ENCODE measurements around the gene UBTF.

DNA sequence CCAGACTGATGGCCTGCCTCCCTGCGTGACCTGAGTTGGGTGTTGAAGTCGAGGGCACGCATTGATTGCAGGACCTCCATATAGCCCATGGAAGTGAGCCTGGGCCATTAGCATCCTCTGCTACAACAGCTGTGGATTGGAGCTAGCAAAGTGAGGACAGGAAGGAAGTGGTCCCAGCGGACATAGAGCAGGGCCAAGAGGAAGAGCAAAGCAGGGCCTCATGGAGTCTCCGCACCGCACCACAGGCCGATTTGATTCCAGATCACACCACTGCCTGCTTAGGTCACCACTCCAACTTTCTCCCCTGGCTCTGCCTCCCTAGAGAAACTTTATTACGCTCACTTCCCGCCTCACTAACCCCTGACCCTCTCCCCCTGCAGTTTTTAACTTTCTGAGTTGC is 10.7 kb upstream of the UBTF start:
- TF ChIP-seq EZH2 (IDR thresholded peaks at IDR 0.05) = no peak
- TF ChIP-seq POLR2AphosphoS5 (IDR thresholded peaks at IDR 0.05; ENCODE audit: borderline replicate concordance, low read depth, low read length) = no peak

All from SK-N-MC (cell line).